22Rv1 (cell line): ENCODE results near the gene ANO8.
"Not testable (repeated sequence)": the region's sequence is repeated elsewhere in the genome, so short reads cannot be mapped to it uniquely, and the experiment has no call there.

Experiments
- H3K27ac ChIP-seq: fragments of 450-650 bp; 2 replicates; pipeline ENCODE4 v1.5.1; 2017
- CTCF ChIP-seq: fragments of 450-650 bp; IDR thresholded peaks from 2 replicates; pipeline ENCODE4 v1.5.1; 2017; ENCODE audit warnings: mild to moderate bottlenecking
- ZFX ChIP-seq: fragments of 450-650 bp; IDR thresholded peaks from 2 replicates; pipeline ENCODE4 v1.6.1; 2017; ENCODE audit warnings: antibody characterized with exemption, borderline replicate concordance

ANO8 gene

DNA sequence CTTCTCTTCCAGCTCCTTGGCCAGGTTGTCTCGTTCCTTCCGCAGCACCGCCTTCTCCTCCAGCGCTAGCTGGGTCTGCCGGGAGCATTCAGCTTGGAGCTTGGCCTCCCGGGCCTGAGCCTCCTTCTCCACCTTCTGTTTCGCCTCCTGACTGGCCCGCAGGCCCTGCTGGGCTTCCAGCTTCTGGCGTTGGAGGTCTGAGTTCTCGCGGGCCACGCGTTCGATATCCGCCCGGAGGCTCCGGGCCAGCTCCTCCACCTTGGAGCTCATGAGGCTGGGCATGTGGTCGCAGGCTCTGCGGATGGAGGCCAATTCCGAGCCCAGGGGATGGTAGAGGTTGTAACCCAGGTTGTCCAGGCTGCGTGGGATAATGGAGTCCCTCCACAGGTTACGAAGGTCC is 30.7 kb upstream of the ANO8 start:
- no peak for TF ChIP-seq ZFX
- TF ChIP-seq CTCF: no peak
- no peak overlapping the region for H3K27ac ChIP-seq

DNA sequence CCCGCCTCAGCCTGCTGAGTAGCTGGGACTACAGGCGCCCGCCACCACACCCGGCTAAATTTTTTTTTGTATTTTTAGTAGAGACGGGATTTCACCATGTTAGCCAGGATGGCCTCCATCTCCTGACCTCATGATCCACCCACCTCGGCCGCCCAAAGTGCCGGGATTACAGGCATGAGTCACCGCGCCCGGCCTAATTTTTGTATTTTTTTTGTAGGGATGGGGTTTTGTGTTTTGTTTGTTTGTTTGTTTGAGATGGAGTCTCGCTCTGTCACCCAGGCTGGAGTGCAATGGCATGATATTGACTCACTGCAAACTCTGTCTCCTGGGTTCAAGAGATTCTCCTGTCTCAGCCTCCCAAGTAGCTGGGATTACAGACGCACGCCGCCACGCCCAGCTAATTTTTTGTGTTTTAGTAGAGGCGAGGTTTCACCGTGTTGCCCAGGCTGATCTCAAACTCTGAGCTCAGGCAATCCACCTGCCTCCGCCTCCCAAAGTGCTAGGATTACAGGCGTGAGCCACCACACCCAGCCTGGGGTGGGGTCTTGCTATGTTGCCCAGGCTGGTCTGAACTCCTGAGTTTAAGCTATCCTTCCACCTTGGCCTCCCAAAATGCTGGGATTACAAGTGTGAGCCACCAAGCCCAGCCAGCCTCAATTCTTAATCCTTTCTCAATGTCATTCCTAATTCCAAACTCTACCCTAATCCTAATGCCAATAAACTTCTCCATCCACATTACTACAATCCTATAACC is 29.4 kb upstream of the ANO8 start:
- H3K27ac ChIP-seq: not testable (repeated sequence)

DNA sequence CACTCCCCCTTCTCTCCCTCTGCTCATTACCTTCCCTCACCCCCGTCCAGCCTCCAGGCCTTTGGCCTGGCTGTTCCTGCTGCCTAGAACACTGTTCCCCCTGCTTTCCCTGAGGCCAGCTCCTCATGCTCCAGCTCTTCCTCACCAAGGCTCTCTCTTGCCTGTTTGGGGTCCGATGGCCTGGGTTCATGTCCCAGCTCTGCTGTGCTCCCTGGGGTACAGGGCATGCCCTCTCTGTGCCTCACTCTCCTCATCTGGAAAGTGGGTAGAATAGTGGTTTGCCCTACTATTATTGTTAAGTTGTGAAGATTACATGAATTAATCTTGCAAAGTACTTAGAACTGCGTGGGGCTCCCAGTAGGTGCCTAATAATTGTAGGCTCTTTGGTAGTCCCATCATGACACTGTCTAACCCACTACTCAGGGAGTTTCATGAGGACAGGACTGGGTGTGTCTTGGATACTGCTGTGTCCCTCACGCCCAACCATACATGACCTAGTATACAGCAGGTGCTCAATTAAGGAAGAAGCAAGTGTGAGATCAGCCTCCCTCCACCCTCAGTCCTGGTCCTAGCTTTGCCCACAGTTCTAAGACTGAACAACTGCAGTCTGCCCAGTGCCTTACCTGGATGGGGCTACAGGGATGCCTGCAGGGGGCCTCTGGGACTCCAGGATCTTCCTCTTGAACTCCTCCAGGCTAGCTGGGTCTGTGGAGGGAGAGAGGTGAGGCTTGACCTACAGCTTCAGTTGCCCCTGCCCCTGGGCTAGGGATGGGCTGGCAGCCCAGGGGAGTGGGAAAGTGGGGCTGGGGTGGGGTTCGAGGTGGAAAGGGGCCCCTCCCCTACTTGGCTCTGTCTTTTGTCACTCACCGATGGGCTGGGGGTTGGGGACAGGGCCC is 25.5 kb upstream of the ANO8 start:
- no peak overlapping the region for H3K27ac ChIP-seq
- no peak for TF ChIP-seq CTCF
- TF ChIP-seq ZFX: no peak

DNA sequence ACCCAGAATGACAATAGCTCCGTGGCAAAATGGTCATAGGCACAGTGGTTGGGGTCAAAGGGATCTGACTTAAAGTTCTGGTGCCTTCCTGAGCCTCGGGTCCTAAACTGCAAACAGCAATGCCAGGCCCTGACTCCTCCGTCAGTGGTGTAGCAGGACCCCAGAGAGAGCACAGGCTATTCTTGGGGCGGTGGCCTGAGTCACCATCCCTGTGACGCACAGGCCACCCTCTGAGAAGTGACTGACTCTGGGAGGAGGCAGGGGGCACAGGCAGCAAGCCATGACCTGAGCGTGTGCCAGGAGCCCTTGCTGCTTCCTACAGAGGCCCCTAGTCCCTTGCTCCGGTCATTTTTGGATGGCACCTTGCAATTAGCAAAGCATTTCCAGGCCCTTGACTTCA is 23.7 kb upstream of the ANO8 start:
- TF ChIP-seq ZFX: no peak
- no peak for TF ChIP-seq CTCF
- no peak overlapping the region for H3K27ac ChIP-seq

- TF ChIP-seq ZFX (no peak), CTCF (no peak)
- H3K27ac ChIP-seq: no peak overlapping the region
Observed at GRCh38 chr19:17357724-17358123, 23.1 kb upstream of the ANO8 start.

GRCh38 chr19:17357078-17357666 is 22.5 kb upstream of the ANO8 start:
- H3K27ac ChIP-seq: no peak overlapping the region
- TF ChIP-seq CTCF (no peak), ZFX (no peak)

DNA sequence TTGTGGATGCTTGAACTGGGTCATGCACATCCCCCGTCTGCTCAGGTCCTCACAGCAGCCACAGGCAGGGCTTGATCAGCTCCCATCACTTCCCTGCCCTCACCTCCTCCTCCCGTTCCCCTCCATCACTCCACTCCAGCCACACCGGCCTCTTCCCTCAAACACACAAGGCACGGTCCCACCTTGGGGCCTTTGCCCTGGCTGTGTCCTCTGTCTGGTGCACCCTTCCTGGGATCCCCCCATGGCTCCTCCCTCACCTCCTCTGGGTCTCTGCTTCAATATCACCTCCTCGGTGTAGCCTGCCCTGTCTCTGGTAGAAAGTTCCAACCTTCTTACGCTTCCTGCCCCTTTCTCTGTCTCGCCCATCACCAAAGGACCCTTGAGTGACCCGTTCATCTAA is 18.7 kb upstream of the ANO8 start:
- no peak overlapping the region for H3K27ac ChIP-seq
- TF ChIP-seq ZFX (no peak), CTCF (no peak)
